SH-SY5Y (cell line): ENCODE data around the gene STARD10.

Source experiments
- GATA2 ChIP-seq: IDR thresholded peaks from 2 replicates; pipeline ENCODE4 v1.6.1; 2011; ENCODE audit warnings: mild to moderate bottlenecking, low read depth, low read length
- GATA3 ChIP-seq: IDR thresholded peaks from 2 replicates; pipeline ENCODE4 v1.6.1; 2011; ENCODE audit warnings: low read depth, mild to moderate bottlenecking, low read length, moderate library complexity

DNA sequence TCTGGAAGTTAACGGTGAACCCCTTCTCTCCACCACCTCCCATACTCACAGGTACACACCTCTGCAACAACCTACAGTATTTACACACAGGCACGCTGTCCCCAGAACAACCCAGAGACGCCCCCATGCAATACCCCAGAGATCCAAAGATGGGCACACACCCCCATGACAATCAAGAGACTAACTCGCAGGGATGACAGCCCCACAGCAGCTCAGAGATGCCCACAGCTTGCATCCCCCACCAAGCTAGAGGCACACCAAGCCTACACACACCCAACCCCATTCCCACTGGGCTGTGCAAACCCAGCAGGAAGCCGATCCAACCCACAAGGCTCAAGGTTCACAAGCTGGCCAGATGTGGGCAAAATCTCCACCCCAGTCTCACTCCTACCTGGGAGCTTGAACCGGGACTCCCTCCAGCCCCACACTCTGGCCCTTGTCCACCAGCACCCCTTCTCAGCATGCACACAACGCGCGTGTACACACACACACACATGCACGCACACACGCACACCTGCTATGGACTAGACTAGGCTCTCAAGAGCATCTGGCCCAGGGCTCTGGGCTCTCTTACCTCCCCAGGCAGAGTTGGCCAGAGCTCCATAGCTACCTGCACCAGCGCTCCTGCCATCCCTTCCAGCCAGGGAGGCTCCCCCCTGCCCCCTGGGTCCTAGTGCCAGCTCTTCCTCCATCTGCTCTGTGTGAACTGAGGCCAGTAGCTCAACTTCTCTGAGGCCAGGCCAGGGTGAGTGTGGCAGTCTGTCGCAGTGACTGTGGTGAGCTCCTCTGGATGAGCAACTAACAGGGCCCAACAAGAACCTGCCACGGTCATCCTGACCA, 11.5 kb downstream of the STARD10 start:
- TF ChIP-seq GATA2 (no peak), GATA3 (no peak)
